GM19372 (cell line): ENCODE data around the gene SIRT1.
"Not testable (repeated sequence)": the region's sequence is repeated elsewhere in the genome, so short reads cannot be mapped to it uniquely, and the experiment has no call there.

Source experiments
- ATAC-seq: cut with Tn5 transposase; IDR thresholded peaks from one replicate; pipeline ENCODE4 v1.9.1; 2021; ENCODE audit warnings: mild to moderate bottlenecking, low read depth, moderate library complexity; ENCODE audit not compliant: unreplicated experiment

SIRT1 gene

GRCh38 chr10:67884313-67884841, at the start of gene SIRT1:
TSS of gene SIRT1 (plus strand) at chr10:67884656. CDS start at chr10:67884722, 66 bp downstream.
- peak; percentile 79 for ATAC-seq

- ATAC-seq = not testable (repeated sequence)
Measured at GRCh38 chr10:67835541-67836394, 48.7 kb upstream of the SIRT1 start.

GRCh38 chr10:67836488-67836887, 48.0 kb upstream of the SIRT1 start:
- no peak for ATAC-seq

GRCh38 chr10:67836972-67837371, 47.5 kb upstream of the SIRT1 start:
- no peak for ATAC-seq

GRCh38 chr10:67837541-67838314, 46.7 kb upstream of the SIRT1 start, which contains the start of gene DNAJC12:
TSS of gene DNAJC12 (minus strand) at chr10:67838188. CDS start at chr10:67838011, 177 bp downstream.
- no peak for ATAC-seq

- not testable (repeated sequence) for ATAC-seq
Measured at GRCh38 chr10:67839511-67839910, 44.9 kb upstream of the SIRT1 start.

- no peak for ATAC-seq
Measured at GRCh38 chr10:67839951-67840350, 44.5 kb upstream of the SIRT1 start.

GRCh38 chr10:67841737-67842136, 42.7 kb upstream of the SIRT1 start:
- ATAC-seq = no peak

- ATAC-seq = no peak
Measured at GRCh38 chr10:67843284-67843683, 41.2 kb upstream of the SIRT1 start.

GRCh38 chr10:67849331-67850011, 35.0 kb upstream of the SIRT1 start:
- peak; percentile 94 for ATAC-seq

- no peak for ATAC-seq
Measured at GRCh38 chr10:67851186-67851585, 33.3 kb upstream of the SIRT1 start.

- no peak for ATAC-seq
Measured at GRCh38 chr10:67852761-67853160, 31.7 kb upstream of the SIRT1 start.

- ATAC-seq = no peak
Measured at GRCh38 chr10:67853512-67853911, 30.9 kb upstream of the SIRT1 start.

- no peak for ATAC-seq
Measured at GRCh38 chr10:67858971-67859370, 25.5 kb upstream of the SIRT1 start.

GRCh38 chr10:67861750-67862432, 22.6 kb upstream of the SIRT1 start:
- ATAC-seq = no peak

GRCh38 chr10:67863094-67863493, 21.4 kb upstream of the SIRT1 start:
- no peak for ATAC-seq

- no peak for ATAC-seq
Measured at GRCh38 chr10:67864607-67865371, 19.7 kb upstream of the SIRT1 start.

- ATAC-seq = no peak
Measured at GRCh38 chr10:67868132-67868531, 16.3 kb upstream of the SIRT1 start.

- ATAC-seq = no peak
Measured at GRCh38 chr10:67869996-67870395, 14.5 kb upstream of the SIRT1 start.
